Kidney capillary endothelial cell (primary cell): ENCODE measurements around the gene PRODH.
"Not testable (repeated sequence)": the region's sequence is repeated elsewhere in the genome, so short reads cannot be mapped to it uniquely, and the experiment has no call there.

Source experiments
- DNase-seq: peaks from one replicate; pipeline ENCODE4 v3.0.0-alpha.2; 2018; ENCODE audit warnings: low spot score

PRODH gene

DNA sequence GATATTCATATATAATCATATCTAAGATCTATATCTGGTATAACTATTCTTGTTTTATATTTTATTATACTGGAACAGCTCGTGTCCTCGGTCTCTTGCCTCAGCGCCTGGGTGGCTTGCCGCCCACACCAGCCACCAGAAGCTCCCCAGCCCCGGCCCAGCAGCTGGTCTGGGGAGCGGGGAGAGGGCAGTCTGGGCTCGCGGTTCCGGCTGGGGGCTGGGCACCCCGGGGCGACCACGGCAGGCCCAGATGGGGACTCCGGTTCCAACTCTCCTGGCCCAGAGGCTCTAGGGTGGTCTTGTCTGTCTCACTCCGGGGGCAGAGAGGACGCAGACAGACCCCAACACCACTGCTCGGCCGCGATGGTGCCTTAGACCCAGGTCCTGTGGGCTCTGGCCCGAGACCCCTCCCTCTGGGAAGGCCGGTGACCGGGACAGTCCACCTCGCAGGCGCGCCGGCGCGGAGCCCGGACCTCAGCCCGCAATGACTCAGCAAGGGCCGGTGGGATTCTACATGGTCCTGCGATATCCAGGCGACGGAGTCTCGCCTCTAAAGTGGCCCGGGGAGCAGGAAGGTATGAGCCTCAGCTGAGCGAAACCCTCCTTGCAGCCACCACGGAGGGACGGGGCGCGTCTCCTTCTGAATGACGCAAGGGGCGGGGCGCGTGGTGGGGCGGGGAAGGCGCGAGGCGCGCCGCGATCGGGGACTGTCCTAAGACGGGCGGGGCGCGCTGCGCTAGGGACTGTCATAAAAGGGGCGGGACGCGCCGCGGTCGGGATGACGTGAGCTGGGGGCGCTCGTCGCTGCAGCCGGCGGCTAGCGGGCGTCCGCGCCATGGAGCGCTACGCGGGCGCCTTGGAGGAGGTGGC, 30.3 kb downstream of the PRODH start, which contains the start of gene DGCR6:
Gene DGCR6, plus strand, starts transcription at position 781 of the 870 bp plus-strand sequence. Its CDS starts 55 bp downstream, at position 836.
- DNase-seq: no peak

DNA sequence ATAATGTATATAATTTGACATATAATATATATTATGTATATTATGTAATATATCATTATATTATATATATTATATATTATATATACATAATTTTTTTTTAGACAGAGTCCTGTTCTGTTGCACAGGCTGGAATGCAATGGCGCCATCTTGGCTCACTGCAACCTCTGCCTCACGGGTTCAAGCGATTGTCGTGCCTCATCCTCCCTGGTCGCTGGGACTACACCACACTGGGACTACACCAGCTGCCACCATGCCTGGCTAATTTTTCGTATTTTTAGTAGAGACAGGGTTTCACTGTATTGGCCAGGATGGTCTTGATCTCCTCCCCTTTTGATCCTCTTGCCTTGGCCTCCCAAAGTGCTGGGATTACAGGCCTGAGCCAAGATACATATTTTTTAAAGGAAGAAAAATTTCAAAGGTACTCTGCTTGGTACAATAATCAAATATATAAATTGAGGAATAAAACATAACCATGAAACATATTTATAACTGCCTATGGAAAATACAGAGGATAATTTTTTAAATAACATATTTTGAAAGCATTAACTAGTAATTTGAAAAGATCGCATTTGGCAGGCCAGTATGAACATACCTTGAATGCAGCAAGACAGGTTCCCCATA, 39.9 kb downstream of the PRODH start:
- not testable (repeated sequence) for DNase-seq

GRCh38 chr22:18893775-18894174, 42.3 kb downstream of the PRODH start:
- DNase-seq: not testable (repeated sequence)

DNA sequence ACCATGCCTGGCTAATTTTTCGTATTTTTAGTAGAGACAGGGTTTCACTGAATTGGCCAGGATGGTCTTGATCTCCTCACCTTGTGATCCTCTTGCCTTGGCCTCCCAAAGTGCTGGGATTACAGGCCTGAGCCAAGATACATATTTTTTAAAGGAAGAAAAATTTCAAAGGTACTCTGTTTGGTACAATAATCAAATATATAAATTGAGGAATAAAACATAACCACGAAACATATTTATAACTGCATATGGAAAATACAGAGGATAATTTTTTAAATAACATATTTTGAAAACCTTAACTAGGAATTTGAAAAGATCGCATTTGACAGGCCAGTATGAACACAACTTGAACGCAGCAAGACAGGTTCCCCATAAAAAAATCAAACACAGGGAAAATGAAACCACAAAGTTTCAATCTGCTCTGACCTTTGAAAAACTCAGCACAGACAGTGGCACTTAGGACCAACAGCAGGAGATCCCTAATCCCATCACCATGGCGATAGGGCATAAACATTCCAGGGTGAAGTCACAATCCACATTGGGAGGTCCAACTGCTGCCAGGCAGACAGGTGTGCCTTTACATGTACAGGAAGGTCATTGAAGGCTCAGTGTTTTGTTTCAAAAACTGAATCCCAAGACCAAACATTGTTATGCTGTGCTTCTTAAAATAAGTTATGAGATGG, 45.4 kb downstream of the PRODH start:
- not testable (repeated sequence) for DNase-seq

GRCh38 chr22:18888115-18888514, 48.0 kb downstream of the PRODH start:
- DNase-seq: no peak

GRCh38 chr22:18884465-18884864, 51.6 kb downstream of the PRODH start:
- DNase-seq: not testable (repeated sequence)

- not testable (repeated sequence) for DNase-seq
Observed at GRCh38 chr22:18881260-18881659, 54.8 kb downstream of the PRODH start.
